Measurements from ENCODE around the gene OR10A4. TPM values are rescaled to one million over a fixed set of nuclear protein-coding genes. Genes with fewer than 3 reads are reported as not detected.
"Not testable (repeated sequence)": the region's sequence is repeated elsewhere in the genome, so short reads cannot be mapped to it uniquely, and the experiment has no call there.

OR10A4 gene
- total RNA-seq, 2 experiments from 2014 or later = not detected

- H3K36me3 Mint-ChIP-seq (ENCODE audit: low read depth) = no peaks in the 10 kb centered on the region
- peaks cover 2% of the 10 kb centered on the region for H3K9me3 Mint-ChIP-seq
- POLR2A ChIA-PET = interaction anchor here (0.8 kb wide), 1 partner anchor 9 kb away, joined by 3 read pairs; no protein-coding TSS in a partner anchor
- H3K4me1 Mint-ChIP-seq = no peaks in the 10 kb centered on the region
- CTCF ChIA-PET = no interaction called here
- H3K27me3 Mint-ChIP-seq = peaks cover 11% of the 10 kb centered on the region
- no peak overlapping the region for H3K4me3 Mint-ChIP-seq
- no peak for DNase-seq
- no peak overlapping the region for H3K27ac Mint-ChIP-seq
Observed at GRCh38 chr11:6864438-6864837, 12.0 kb upstream of the OR10A4 start.

GRCh38 chr11:6871278-6871677 lies 5.1 kb upstream of the OR10A4 start:
- Mint-ChIP-seq H3K27me3 (peaks cover 13% of the 10 kb centered on the region), H3K27ac (no peak overlapping the region), H3K36me3 (ENCODE audit: low read depth) (no peaks in the 10 kb centered on the region), H3K4me1 (no peaks in the 10 kb centered on the region), H3K4me3 (no peak overlapping the region), H3K9me3 (no peaks in the 10 kb centered on the region)
- CTCF ChIA-PET = interaction anchor here (0.6 kb wide), 1 partner anchor 34 kb away, joined by 4 read pairs; no protein-coding TSS in a partner anchor
- DNase-seq = no peak
- POLR2A ChIA-PET = interaction anchor here (1.1 kb wide), 1 partner anchor 9 kb away, joined by 3 read pairs; the partner anchor contains the start of gene OR10A2

GRCh38 chr11:6875761-6876160 lies 664 bp upstream of the OR10A4 start:
- H3K27ac Mint-ChIP-seq = no peak overlapping the region
- H3K36me3 Mint-ChIP-seq (ENCODE audit: low read depth) = no peaks in the 10 kb centered on the region
- H3K4me1 Mint-ChIP-seq = no peaks in the 10 kb centered on the region
- H3K27me3 Mint-ChIP-seq = peaks cover 12% of the 10 kb centered on the region
- ChIA-PET POLR2A (no interaction called here), CTCF (no interaction called here)
- no peaks in the 10 kb centered on the region for H3K9me3 Mint-ChIP-seq
- no peak overlapping the region for H3K4me3 Mint-ChIP-seq
- DNase-seq = no peak

GRCh38 chr11:6876914-6877313 lies 489 bp downstream of the OR10A4 start:
- no peaks in the 10 kb centered on the region for H3K36me3 Mint-ChIP-seq (ENCODE audit: low read depth)
- POLR2A ChIA-PET = no interaction called here
- H3K4me1 Mint-ChIP-seq = no peaks in the 10 kb centered on the region
- CTCF ChIA-PET = no interaction called here
- peaks cover 14% of the 10 kb centered on the region for H3K27me3 Mint-ChIP-seq
- DNase-seq = no peak
- no peak overlapping the region for H3K4me3 Mint-ChIP-seq
- no peaks in the 10 kb centered on the region for H3K9me3 Mint-ChIP-seq
- H3K27ac Mint-ChIP-seq = no peak overlapping the region

GRCh38 chr11:6882751-6883150 lies 6.3 kb downstream of the OR10A4 start:
- ChIA-PET CTCF (no interaction called here), POLR2A (no interaction called here)
- H3K27ac Mint-ChIP-seq = no peak overlapping the region
- no peaks in the 10 kb centered on the region for H3K36me3 Mint-ChIP-seq (ENCODE audit: low read depth)
- H3K4me3 Mint-ChIP-seq = no peak overlapping the region
- H3K27me3 Mint-ChIP-seq = peaks cover 27% of the 10 kb centered on the region
- DNase-seq = no peak
- H3K9me3 Mint-ChIP-seq = no peaks in the 10 kb centered on the region
- no peaks in the 10 kb centered on the region for H3K4me1 Mint-ChIP-seq

- H3K27me3 Mint-ChIP-seq = peaks cover 21% of the 10 kb centered on the region
- POLR2A ChIA-PET; H3K36me3 Mint-ChIP-seq (ENCODE audit: low read depth); H3K4me1 Mint-ChIP-seq; H3K9me3 Mint-ChIP-seq; H3K27ac Mint-ChIP-seq; DNase-seq; CTCF ChIA-PET; H3K4me3 Mint-ChIP-seq: not testable (repeated sequence)
Observed at GRCh38 chr11:6887711-6888110, 11.3 kb downstream of the OR10A4 start.

- POLR2A ChIA-PET = no interaction called here
Observed at GRCh38 chr11:6888830-6889229, 12.4 kb downstream of the OR10A4 start.

GRCh38 chr11:6889835-6890234 lies 13.4 kb downstream of the OR10A4 start:
- ChIA-PET POLR2A (no interaction called here), CTCF (no interaction called here)
- H3K27ac Mint-ChIP-seq = no peak overlapping the region
- H3K4me1 Mint-ChIP-seq = no peaks in the 10 kb centered on the region
- no peaks in the 10 kb centered on the region for H3K36me3 Mint-ChIP-seq (ENCODE audit: low read depth)
- H3K27me3 Mint-ChIP-seq = peaks cover 11% of the 10 kb centered on the region
- no peaks in the 10 kb centered on the region for H3K9me3 Mint-ChIP-seq
- DNase-seq = no peak
- no peak overlapping the region for H3K4me3 Mint-ChIP-seq

More at GRCh38 chr11:6888830-6889229, 12.4 kb downstream of the OR10A4 start:
- H3K27me3 Mint-ChIP-seq = peaks cover 16% of the 10 kb centered on the region
- CTCF ChIA-PET = no interaction called here
- no peaks in the 10 kb centered on the region for H3K9me3 Mint-ChIP-seq
- no peak overlapping the region for H3K4me3 Mint-ChIP-seq
- H3K36me3 Mint-ChIP-seq (ENCODE audit: low read depth) = no peaks in the 10 kb centered on the region
- H3K27ac Mint-ChIP-seq = no peak overlapping the region
- H3K4me1 Mint-ChIP-seq = no peaks in the 10 kb centered on the region
- no peak for DNase-seq

GRCh38 chr11:6892400-6892799 lies 16.0 kb downstream of the OR10A4 start, which contains the start of gene OR2D2:
TSS of gene OR2D2 (minus strand) at chr11:6892500. CDS start at chr11:6892500, 0 bp downstream.
- no peak within 1 kb of the TSS for H3K4me3 Mint-ChIP-seq
- ChIA-PET CTCF (no interaction called here), POLR2A (no interaction called here)
- no peak for DNase-seq
- H3K36me3 Mint-ChIP-seq (ENCODE audit: low read depth) = no peaks in the 10 kb centered on the region
- no peaks in the 10 kb centered on the region for H3K4me1 Mint-ChIP-seq
- H3K27ac Mint-ChIP-seq = no peak within 1 kb of the TSS
- H3K9me3 Mint-ChIP-seq = no peaks in the 10 kb centered on the region
- H3K27me3 Mint-ChIP-seq = peaks cover 8% of the 10 kb centered on the region

GRCh38 chr11:6894097-6894496 lies 17.7 kb downstream of the OR10A4 start:
- no peaks in the 10 kb centered on the region for H3K36me3 Mint-ChIP-seq (ENCODE audit: low read depth)
- POLR2A ChIA-PET = no interaction called here
- CTCF ChIA-PET = no interaction called here
- no peak overlapping the region for H3K4me3 Mint-ChIP-seq
- no peaks in the 10 kb centered on the region for H3K4me1 Mint-ChIP-seq
- H3K27ac Mint-ChIP-seq = no peak overlapping the region
- peaks cover 14% of the 10 kb centered on the region for H3K27me3 Mint-ChIP-seq
- H3K9me3 Mint-ChIP-seq = no peaks in the 10 kb centered on the region
- no peak for DNase-seq

GRCh38 chr11:6895010-6895409 lies 18.6 kb downstream of the OR10A4 start:
- Mint-ChIP-seq H3K27me3 (peaks cover 14% of the 10 kb centered on the region), H3K27ac (no peak overlapping the region), H3K4me1 (no peaks in the 10 kb centered on the region), H3K36me3 (ENCODE audit: low read depth) (no peaks in the 10 kb centered on the region), H3K9me3 (no peaks in the 10 kb centered on the region), H3K4me3 (no peak overlapping the region)
- CTCF ChIA-PET = no interaction called here
- POLR2A ChIA-PET = no interaction called here
- DNase-seq = no peak

GRCh38 chr11:6898911-6899310 lies 22.5 kb downstream of the OR10A4 start:
- peaks cover 15% of the 10 kb centered on the region for H3K27me3 Mint-ChIP-seq
- H3K36me3 Mint-ChIP-seq (ENCODE audit: low read depth) = no peaks in the 10 kb centered on the region
- ChIA-PET POLR2A (no interaction called here), CTCF (no interaction called here)
- H3K27ac Mint-ChIP-seq = no peak overlapping the region
- no peak for DNase-seq
- H3K4me3 Mint-ChIP-seq = no peak overlapping the region
- H3K4me1 Mint-ChIP-seq = no peaks in the 10 kb centered on the region
- no peaks in the 10 kb centered on the region for H3K9me3 Mint-ChIP-seq

GRCh38 chr11:6900327-6900999 lies 24.0 kb downstream of the OR10A4 start:
- Mint-ChIP-seq H3K36me3 (ENCODE audit: low read depth) (no peaks in the 10 kb centered on the region), H3K9me3 (no peaks in the 10 kb centered on the region), H3K27me3 (peaks cover 14% of the 10 kb centered on the region), H3K4me3 (no peak overlapping the region), H3K4me1 (no peaks in the 10 kb centered on the region), H3K27ac (no peak overlapping the region)
- no peak for DNase-seq
- CTCF ChIA-PET = interaction anchor here (1.2 kb wide), 1 partner anchor 88 kb away, joined by 4 read pairs; no protein-coding TSS in a partner anchor
- POLR2A ChIA-PET = no interaction called here

- H3K9me3 Mint-ChIP-seq; H3K4me3 Mint-ChIP-seq; POLR2A ChIA-PET; H3K36me3 Mint-ChIP-seq (ENCODE audit: low read depth); DNase-seq; CTCF ChIA-PET; H3K27me3 Mint-ChIP-seq; H3K27ac Mint-ChIP-seq; H3K4me1 Mint-ChIP-seq: not testable (repeated sequence)
Observed at GRCh38 chr11:6904804-6905203, 28.4 kb downstream of the OR10A4 start.
